OCI-LY7 (cell line): Measurements from ENCODE around the gene PHF5A. TPM values are rescaled to one million over a fixed set of nuclear protein-coding genes. Genes with fewer than 3 reads are reported as not detected.
A peak's percentile ranks its signal among the peaks of the same experiment; 100 is the strongest.

Source experiments
- Bru-seq: library from RNA; stranded (reverse); fragments of 400-500 nt; gene quantifications from one replicate; lab custom pipeline; 2021; lab: Mats Ljungman, UMichigan
- BruChase-seq, 2 experiments: library from RNA; stranded (reverse); fragments of 400-500 nt; gene quantifications; one replicate each; lab custom pipeline; 2021; lab: Mats Ljungman, UMichigan
- BruUV-seq: library from RNA; stranded (reverse); fragments of 400-500 nt; replicated peaks from 2 replicates; lab custom pipeline; 2021; lab: Mats Ljungman, UMichigan
- CTCF ChIA-PET: fragments of 300-600 bp; sonication (Branson Sonifier 250); formaldehyde crosslinking; loops from one replicate; lab custom pipeline; 2022; ENCODE audit warnings: antibody characterized with exemption; ENCODE audit not compliant: unreplicated experiment; lab: Charles Lee
- POLR2A ChIA-PET: fragments of 300-600 bp; sonication (Branson Sonifier 250); formaldehyde crosslinking; loops from one replicate; lab custom pipeline; 2022; ENCODE audit warnings: antibody characterized with exemption; lab: Charles Lee
- DNase-seq: peaks from one replicate; pipeline ENCODE4 v3.0.0-alpha.2; 2015; ENCODE audit warnings: low spot score
- H2AFZ ChIP-seq: fragments of 200-600 bp; sonication (generic), shearing (Covaris generic); 2 replicates; pipeline ENCODE4 v1.6.1; 2014; ENCODE audit warnings: mild to moderate bottlenecking, antibody characterized with exemption, low read length, moderate library complexity
- H3K27ac ChIP-seq: fragments of 200-600 bp; sonication (generic); 2 replicates; pipeline ENCODE4 v1.5.1; 2014; ENCODE audit warnings: mixed run types, low read depth, mild to moderate bottlenecking, moderate library complexity, low read length, inconsistent platforms; ENCODE audit not compliant: poor library complexity, severe bottlenecking
- H3K36me3 ChIP-seq: fragments of 200-600 bp; sonication (generic); 2 replicates; pipeline ENCODE4 v1.6.1; 2014; ENCODE audit warnings: mild to moderate bottlenecking, antibody characterized with exemption, low read length, moderate library complexity, mixed read lengths; ENCODE audit not compliant: insufficient read depth
- H3K4me1 ChIP-seq: fragments of 200-600 bp; sonication (generic); 2 replicates; pipeline ENCODE4 v1.5.1; 2014; ENCODE audit warnings: mild to moderate bottlenecking, low read length; ENCODE audit not compliant: insufficient read depth, poor library complexity, severe bottlenecking
- H3K4me2 ChIP-seq: fragments of 200-600 bp; sonication (generic); 2 replicates; pipeline ENCODE4 v1.6.1; 2014; ENCODE audit warnings: mild to moderate bottlenecking, low read length
- H3K4me3 ChIP-seq: fragments of 200-600 bp; sonication (generic); 2 replicates; pipeline ENCODE4 v1.5.1; 2014; ENCODE audit warnings: mild to moderate bottlenecking, low read depth, low read length; ENCODE audit not compliant: poor library complexity, severe bottlenecking
- H3K79me2 ChIP-seq: fragments of 200-600 bp; sonication (generic); 2 replicates; pipeline ENCODE4 v1.6.1; 2016; ENCODE audit warnings: low read depth, mild to moderate bottlenecking, low read length, moderate library complexity, mixed read lengths; ENCODE audit not compliant: insufficient read depth
- H3K9me2 ChIP-seq: fragments of 200-600 bp; sonication (generic); 2 replicates; pipeline ENCODE4 v1.6.1; 2016; ENCODE audit warnings: mild to moderate bottlenecking, low read length, mixed read lengths; ENCODE audit not compliant: insufficient read depth
- H3K9me3 ChIP-seq: fragments of 200-600 bp; sonication (generic); 2 replicates; pipeline ENCODE4 v1.6.1; 2014; ENCODE audit warnings: mild to moderate bottlenecking, mixed run types, low read length, mixed read lengths
- H4K20me1 ChIP-seq: fragments of 200-600 bp; sonication (generic); 2 replicates; pipeline ENCODE4 v1.6.1; 2014; ENCODE audit warnings: mild to moderate bottlenecking, antibody characterized with exemption, low read length, moderate library complexity, mixed read lengths; ENCODE audit not compliant: insufficient read depth
- CTCF ChIP-seq: fragments of 200-600 bp; sonication (generic); conservative IDR thresholded peaks from 2 replicates; pipeline ENCODE4 v1.5.1; 2014; ENCODE audit warnings: mild to moderate bottlenecking, antibody characterized with exemption, low read length, moderate library complexity, mixed read lengths
- EZH2phosphoT487 ChIP-seq: fragments of 200-600 bp; sonication (generic); IDR thresholded peaks from 2 replicates; pipeline ENCODE4 v1.6.1; 2018; ENCODE audit warnings: low read depth, borderline replicate concordance, mild to moderate bottlenecking, mixed run types, antibody characterized with exemption, low read length, moderate library complexity, mixed read lengths
- intact Hi-C: fragments of 100-400 bp; cut with micrococcal nuclease; formaldehyde crosslinking; loops from one replicate; pipeline ENCODE4 v1.10.0; 2022; ENCODE audit not compliant: unreplicated experiment
- long read RNA-seq: library from polyadenylated mRNA; stranded (forward); transcript quantifications from one replicate; pipeline ENCODE4 v2.0.0, GENCODE V29; 2022
- total RNA-seq, 2 experiments: library from RNA; depleted of rRNA in 1 of 2; stranded (reverse); fragments of >200 nt in 1 of 2; shearing (Covaris generic) in 1 of 2; gene quantifications; 2 replicates each; pipeline ENCODE4 v1.2.3, GENCODE V29; 2014 to 2022

Gene PHF5A
- total RNA-seq (2014; rRNA removed; shearing (Covaris generic)) (87.9 and 98.8 TPM in 2 replicates), total RNA-seq (2022) (60.9 and 62.1 TPM in 2 replicates), Bru-seq, nascent RNA (percentile 92 among the genes with signal in this experiment), BruChase-seq, experiment 1, labeled RNA remaining after a 6-hour chase (percentile 81 among the genes with signal in this experiment), BruChase-seq, experiment 2, labeled RNA remaining after a 2-hour chase (percentile 93 among the genes with signal in this experiment)
- long read RNA-seq, transcript PHF5A-201 (4 exons, 1,086 nt) = major isoform, 5 of 13 reads
- long read RNA-seq, partial matches to known transcripts = 0 of 13 reads
- long read RNA-seq, other reads (novel, unspliced or antisense) = 8 of 13 reads

DNA sequence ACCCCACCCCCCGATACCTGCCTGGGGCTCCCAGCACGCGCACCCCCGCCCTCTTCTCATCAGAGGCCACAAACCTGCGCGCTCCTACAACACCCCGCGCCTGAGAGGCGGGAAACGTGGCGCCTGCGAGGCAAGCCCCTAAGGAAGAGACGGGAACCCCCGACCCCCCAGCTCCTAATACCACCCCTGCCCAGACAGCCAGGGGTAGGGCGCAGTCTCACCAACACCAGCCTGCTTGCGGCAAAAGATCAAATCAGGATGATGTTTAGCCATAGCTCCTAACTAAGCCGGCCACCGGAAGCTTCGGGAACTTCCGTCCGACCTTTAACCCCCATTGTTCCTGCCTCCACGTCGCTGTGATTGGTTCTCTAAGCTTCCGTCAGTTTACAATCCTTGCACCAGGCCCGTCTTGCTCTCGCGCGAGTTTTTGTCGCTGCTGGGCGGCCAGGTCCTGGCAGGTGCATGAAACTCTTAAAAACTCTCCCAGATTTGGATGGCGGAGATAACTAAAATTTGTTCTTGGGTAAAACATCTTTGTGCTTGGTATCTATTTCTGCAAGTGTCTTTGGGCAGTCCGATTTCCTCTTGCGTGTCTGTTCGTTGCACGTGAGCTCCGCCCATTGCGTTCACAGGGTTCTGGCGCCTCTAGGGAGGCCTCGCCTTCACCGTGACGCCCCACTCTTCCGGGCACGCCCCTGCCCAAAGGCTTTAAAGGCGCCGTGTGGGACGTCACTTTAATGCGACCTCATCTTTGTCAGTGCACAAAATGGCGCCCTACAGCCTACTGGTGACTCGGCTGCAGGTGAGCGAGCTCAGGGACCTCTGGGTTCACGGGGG, at the start of gene PHF5A, which contains the start of gene ACO2:
Gene PHF5A, minus strand, starts transcription at position 312 of the 837 bp plus-strand sequence. Its CDS starts 39 bp downstream, at position 273.
Gene ACO2, plus strand, starts transcription at position 737 of the 837 bp plus-strand sequence. Its CDS starts 30 bp downstream, at position 767.
- Histone ChIP-seq H2AFZ (peak within 1 kb of the TSS; percentile 68; the same call in 1 of the 2 replicates), H3K79me2 (peaks cover 85% of the 10 kb centered on the region), H4K20me1 (peaks cover 12% of the 10 kb centered on the region), H3K4me2 (peak within 1 kb of the TSS; percentile 100), H3K9me2 (no peaks in the 10 kb centered on the region), H3K27ac (peak within 1 kb of the TSS; percentile 76), H3K9me3 (no peaks in the 10 kb centered on the region), H3K4me1 (peaks cover 36% of the 10 kb centered on the region), H3K36me3 (peaks cover 78% of the 10 kb centered on the region), H3K4me3 (peak within 1 kb of the TSS; percentile 94)
- ChIA-PET CTCF (interaction anchor here (0.5 to 1.5 kb wide), 2 partner anchors 65 to 228 kb away, joined by 3 to 4 read pairs; no protein-coding TSS in a partner anchor), POLR2A (interaction anchor here (0.6 to 3.6 kb wide), 13 partner anchors 10 to 120 kb away, joined by 3 to 12 read pairs (median 4); partner anchors contain the start of genes PMM1 and TOB2)
- no TSS peak for BruUV-seq
- TF ChIP-seq CTCF = no peak
- TF ChIP-seq EZH2phosphoT487 = no peak
- intact Hi-C loops = loop anchor here (2.0 kb wide), 1 partner anchor 22 kb away; the partner anchor contains the start of gene TOB2
- peak; percentile 98 for DNase-seq

- POLR2A ChIA-PET = no interaction called here
- Histone ChIP-seq H4K20me1 (no peaks in the 10 kb centered on the region), H2AFZ (no peak overlapping the region), H3K79me2 (no peaks in the 10 kb centered on the region), H3K4me1 (no peaks in the 10 kb centered on the region), H3K27ac (no peak overlapping the region), H3K4me3 (no peak overlapping the region), H3K9me3 (no peaks in the 10 kb centered on the region), H3K9me2 (no peaks in the 10 kb centered on the region), H3K36me3 (peaks cover 88% of the 10 kb centered on the region), H3K4me2 (no peak overlapping the region)
- intact Hi-C loops = no loop called here
- TF ChIP-seq EZH2phosphoT487 (no peak), CTCF (peak; percentile 47; the same call in 1 of the 2 replicates)
- CTCF ChIA-PET = interaction anchor here (0.8 kb wide), 1 partner anchor 114 kb away, joined by 5 read pairs; no protein-coding TSS in a partner anchor
- no TSS peak for BruUV-seq
- no peak for DNase-seq
Measured at GRCh38 chr22:41518048-41518347, 49.5 kb upstream of the PHF5A start.
